ENCODE measurements around the gene TNFSF4.
"Not testable (repeated sequence)": the region's sequence is repeated elsewhere in the genome, so short reads cannot be mapped to it uniquely, and the experiment has no call there.

The TNFSF4 gene

DNA sequence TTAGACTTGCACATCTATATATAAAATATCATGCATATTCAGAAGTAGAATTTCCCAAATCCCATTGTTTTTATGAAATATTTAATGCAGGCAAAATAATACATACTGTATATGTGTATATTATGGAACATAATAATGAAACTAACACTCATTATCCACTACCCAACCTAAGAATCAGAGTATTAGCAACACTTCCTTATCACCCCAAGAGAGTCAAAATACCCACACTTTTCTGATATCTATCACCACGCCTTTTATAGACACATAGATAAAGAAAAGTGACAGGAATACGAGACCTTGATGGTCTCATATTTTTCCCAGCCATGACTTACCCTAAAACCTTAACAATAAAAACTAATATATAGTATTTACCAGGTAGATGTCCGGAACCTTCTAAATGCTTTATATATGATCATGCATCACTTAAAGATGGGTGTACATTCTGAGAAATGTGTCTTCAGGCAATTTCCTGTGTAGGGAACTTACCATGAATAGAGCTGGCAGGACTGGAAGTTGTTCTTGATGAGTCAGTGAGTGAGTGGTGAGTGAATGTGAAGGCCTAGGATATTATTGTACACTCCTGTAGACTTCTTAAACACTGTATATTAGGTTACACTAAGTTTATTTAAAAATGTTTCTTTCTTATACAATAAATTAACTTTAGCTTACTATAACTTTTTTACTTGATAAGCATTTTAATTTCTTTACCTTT, 45.5 kb downstream of the TNFSF4 start:
- DNase-seq: no peak

- not testable (repeated sequence) for DNase-seq
Measured at GRCh38 chr1:173153964-173154363, 53.2 kb downstream of the TNFSF4 start.

DNA sequence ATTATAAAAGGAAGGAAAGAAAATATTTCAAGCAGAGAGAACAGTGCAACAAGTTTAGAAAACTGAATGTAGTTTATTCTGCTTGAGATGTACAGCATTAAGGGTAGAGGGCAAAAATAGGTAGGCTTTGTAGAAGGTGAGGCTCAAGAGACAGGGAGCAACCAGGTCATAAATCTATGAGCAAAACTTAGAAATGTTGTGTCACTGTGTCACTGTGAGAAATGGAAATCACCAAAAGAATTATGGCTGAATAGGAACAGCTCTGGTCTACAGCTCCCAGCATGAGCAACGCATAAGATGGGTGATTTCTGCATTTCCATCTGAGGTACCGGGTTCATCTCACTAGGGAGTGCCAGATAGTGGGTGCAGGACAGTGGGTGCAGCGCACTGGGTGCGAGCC, 53.6 kb downstream of the TNFSF4 start:
- no peak for DNase-seq

GRCh38 chr1:173152598-173152997, 54.5 kb downstream of the TNFSF4 start:
- DNase-seq: no peak

GRCh38 chr1:173150795-173151194, 56.3 kb downstream of the TNFSF4 start:
- DNase-seq: no peak

GRCh38 chr1:173149887-173150286, 57.2 kb downstream of the TNFSF4 start:
- DNase-seq: no peak

DNA sequence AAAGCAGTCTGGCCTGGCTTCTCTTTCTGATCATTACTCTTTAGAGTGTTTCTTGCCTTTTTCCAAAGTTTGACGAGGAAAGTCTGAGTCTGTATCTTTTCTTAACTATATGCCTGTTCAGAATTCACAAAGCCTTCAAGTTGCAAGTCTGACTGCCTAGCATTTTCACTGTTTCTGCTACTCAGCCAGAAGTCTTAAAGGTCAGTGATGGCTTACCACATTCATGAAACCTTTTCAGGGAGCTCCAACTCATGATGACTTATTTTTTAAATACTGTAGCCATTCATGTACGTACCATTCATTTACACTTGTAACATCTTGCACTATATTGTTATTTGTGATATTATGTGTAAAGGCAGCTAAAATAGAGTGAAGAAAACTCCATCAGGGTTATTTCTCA, 58.2 kb downstream of the TNFSF4 start:
- DNase-seq: no peak

DNA sequence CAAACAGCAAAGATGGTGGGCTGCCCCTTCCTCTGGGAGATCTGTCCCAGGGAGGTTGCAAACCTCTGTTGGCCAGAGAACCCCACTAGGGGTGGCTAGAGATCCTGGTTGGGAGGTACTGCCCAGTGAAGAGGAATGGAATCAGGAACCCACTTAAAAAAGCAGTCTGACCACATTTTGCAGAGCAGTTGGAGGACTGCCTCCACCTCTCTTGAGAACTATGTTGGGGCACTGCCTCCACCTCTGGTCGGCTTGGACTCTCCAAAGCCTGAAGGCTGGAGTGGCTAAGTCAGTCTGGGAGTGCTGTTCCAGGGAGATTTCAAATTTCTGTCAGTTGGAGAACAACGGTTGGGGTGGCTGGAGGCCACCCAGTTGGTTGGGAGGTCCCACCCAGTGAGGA, 58.6 kb downstream of the TNFSF4 start:
- DNase-seq: no peak

GRCh38 chr1:173140733-173141132, 66.4 kb downstream of the TNFSF4 start:
- DNase-seq: no peak

DNA sequence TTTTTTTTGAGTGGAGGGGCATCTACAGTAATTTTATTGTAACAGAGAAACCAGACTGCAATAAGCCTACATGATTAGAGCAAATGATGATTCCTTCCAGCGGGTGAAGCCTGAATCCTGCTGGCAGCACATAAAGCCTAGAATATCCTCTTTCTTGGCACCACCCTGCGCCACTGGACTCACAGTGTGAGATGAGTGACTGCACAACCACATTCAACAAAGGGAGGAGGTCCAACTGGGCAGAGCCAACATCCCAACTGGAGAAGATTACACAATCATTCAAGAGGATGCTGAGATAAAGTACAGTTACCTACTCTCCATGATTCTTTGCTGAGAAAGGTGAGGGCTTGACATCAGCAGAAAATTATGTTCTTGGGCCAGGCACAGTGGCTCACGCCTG, 67.4 kb downstream of the TNFSF4 start:
- no peak for DNase-seq

GRCh38 chr1:173137107-173137706, 69.9 kb downstream of the TNFSF4 start:
- no peak for DNase-seq

DNA sequence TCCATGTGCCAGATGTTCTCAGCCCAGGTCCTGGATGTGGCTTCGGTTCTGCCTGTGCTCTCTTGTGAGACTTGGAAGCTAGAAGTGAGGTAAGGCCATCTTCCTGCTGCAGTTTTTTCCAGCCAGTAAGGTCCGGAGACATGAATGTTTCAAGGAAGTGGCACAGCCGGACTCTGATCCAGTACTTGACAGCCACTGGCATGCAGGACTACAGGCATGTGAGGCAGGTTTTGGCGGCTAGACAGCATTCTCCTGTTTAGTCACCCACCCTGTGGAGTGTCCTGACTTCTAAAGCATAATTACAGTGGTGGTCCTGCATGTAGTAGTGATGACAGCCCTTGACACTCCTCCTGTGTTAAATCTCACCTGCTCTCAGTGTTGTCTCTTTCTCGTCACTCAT, 72.3 kb downstream of the TNFSF4 start:
- DNase-seq: no peak

- no peak for DNase-seq
Measured at GRCh38 chr1:173134029-173134428, 73.1 kb downstream of the TNFSF4 start.

All from NCI-H1092 treated with DMSO at 0.1 percent for 48 hours (cell line).